T-helper 1 cell (primary cell): Measurements from ENCODE around the gene NFASC.

Source experiments
- DNase-seq, 5 donors: peaks; one replicate each; pipeline ENCODE4 v3.0.0-alpha.2; 2012 to 2020

NFASC gene

GRCh38 chr1:204929487-204930154, 59.0 kb downstream of the NFASC start:
- DNase-seq = no peak

GRCh38 chr1:204930155-204930523, 59.5 kb downstream of the NFASC start:
- DNase-seq = no peak

- no peak for DNase-seq
Observed at GRCh38 chr1:204931313-204931712, 60.7 kb downstream of the NFASC start.

- DNase-seq = no peak
Observed at GRCh38 chr1:204931768-204932572, 61.3 kb downstream of the NFASC start.

- DNase-seq = no peak
Observed at GRCh38 chr1:204932573-204932909, 61.9 kb downstream of the NFASC start.

- DNase-seq = no peak
Observed at GRCh38 chr1:204935155-204935554, 64.5 kb downstream of the NFASC start.

GRCh38 chr1:204936765-204937164, 66.1 kb downstream of the NFASC start:
- DNase-seq = no peak

- DNase-seq = no peak
Observed at GRCh38 chr1:204937901-204938300, 67.2 kb downstream of the NFASC start.

GRCh38 chr1:204940591-204940990, 69.9 kb downstream of the NFASC start:
- DNase-seq = no peak

- DNase-seq = peak in 2 of 5 donors; percentile 17 to 38
Observed at GRCh38 chr1:204941421-204942338, 71.0 kb downstream of the NFASC start.

GRCh38 chr1:204943495-204943894, 72.8 kb downstream of the NFASC start:
- DNase-seq = no peak

- DNase-seq = no peak
Observed at GRCh38 chr1:204944662-204945061, 74.0 kb downstream of the NFASC start.

- DNase-seq = no peak
Observed at GRCh38 chr1:204945565-204945977, 74.9 kb downstream of the NFASC start.

GRCh38 chr1:204946640-204947039, 76.0 kb downstream of the NFASC start:
- no peak for DNase-seq

GRCh38 chr1:204947338-204947737, 76.7 kb downstream of the NFASC start:
- DNase-seq = no peak

- DNase-seq = no peak
Observed at GRCh38 chr1:204947747-204948146, 77.1 kb downstream of the NFASC start.

- no peak for DNase-seq
Observed at GRCh38 chr1:204950353-204951001, 79.8 kb downstream of the NFASC start.

- no peak for DNase-seq
Observed at GRCh38 chr1:204958317-204959307, 88.0 kb downstream of the NFASC start.

GRCh38 chr1:204959374-204959773, 88.7 kb downstream of the NFASC start:
- DNase-seq = no peak

GRCh38 chr1:204959836-204960235, 89.2 kb downstream of the NFASC start:
- DNase-seq = no peak

- DNase-seq = no peak
Observed at GRCh38 chr1:204960306-204961125, 89.9 kb downstream of the NFASC start.
